Stimulated activated CD4-positive, alpha-beta T cell treated with anti-CD3 and anti-CD28 coated beads, Interleukin-2, amount 100 ng/mL, for 24 hours (primary cell): ENCODE measurements around the gene APOF.
"Not testable (repeated sequence)": the region's sequence is repeated elsewhere in the genome, so short reads cannot be mapped to it uniquely, and the experiment has no call there.

ENCODE experiments used
- DNase-seq, 2 donors: peaks; one replicate each; pipeline ENCODE4 v3.0.0-alpha.2; 2020

Gene APOF, protein sequence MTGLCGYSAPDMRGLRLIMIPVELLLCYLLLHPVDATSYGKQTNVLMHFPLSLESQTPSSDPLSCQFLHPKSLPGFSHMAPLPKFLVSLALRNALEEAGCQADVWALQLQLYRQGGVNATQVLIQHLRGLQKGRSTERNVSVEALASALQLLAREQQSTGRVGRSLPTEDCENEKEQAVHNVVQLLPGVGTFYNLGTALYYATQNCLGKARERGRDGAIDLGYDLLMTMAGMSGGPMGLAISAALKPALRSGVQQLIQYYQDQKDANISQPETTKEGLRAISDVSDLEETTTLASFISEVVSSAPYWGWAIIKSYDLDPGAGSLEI

GRCh38 chr12:56362130-56363059 is at the start of gene APOF:
APOF (minus strand) TSS chr12:56362857; CDS start chr12:56362745, 112 bp downstream.
- no peak for DNase-seq

GRCh38 chr12:56411781-56412639 is 49.4 kb upstream of the APOF start:
- no peak for DNase-seq

- DNase-seq: no peak
These were observed 48.1 kb upstream of the APOF start for GRCh38 chr12:56410768-56411167.

GRCh38 chr12:56408799-56409417 is 46.3 kb upstream of the APOF start:
- no peak for DNase-seq

DNA sequence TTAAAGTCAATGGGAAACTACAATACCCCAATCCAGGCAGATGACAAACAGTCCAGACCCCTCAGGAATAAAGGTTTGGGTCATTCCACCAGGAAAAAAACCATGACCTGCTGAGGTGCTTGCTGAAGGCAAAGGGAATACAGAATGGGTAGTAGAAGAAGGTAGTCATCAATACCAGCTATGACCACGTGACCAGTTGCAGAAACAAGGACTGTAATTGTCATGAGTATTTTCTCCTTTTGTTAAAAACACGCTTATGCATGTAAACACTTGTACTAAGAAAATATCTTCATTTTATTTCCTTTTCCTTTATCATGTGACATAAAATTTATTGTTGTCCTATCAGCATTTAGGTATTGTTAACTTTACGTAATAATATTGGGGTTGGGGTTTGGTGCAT is 41.6 kb upstream of the APOF start:
- not testable (repeated sequence) for DNase-seq

DNA sequence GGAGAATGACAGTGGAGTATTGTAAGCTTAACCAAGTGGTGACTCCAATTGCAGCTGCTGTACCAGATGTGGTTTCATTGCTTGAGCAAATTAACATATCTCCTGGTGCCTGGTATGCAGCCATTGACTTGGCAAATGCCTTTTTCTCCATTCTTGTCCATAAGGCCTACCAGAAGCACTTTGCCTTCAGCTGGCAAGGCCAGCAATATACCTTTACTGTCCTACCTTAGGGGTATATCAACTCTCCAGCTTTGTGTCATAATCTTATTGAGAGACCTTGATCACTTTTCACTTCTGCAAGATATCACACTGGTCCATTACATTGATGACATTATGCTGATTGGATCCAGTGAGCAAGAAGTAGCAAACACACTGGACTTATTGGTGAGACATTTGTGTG is 39.0 kb upstream of the APOF start:
- not testable (repeated sequence) for DNase-seq

GRCh38 chr12:56401125-56401524 is 38.5 kb upstream of the APOF start:
- DNase-seq: not testable (repeated sequence)

DNA sequence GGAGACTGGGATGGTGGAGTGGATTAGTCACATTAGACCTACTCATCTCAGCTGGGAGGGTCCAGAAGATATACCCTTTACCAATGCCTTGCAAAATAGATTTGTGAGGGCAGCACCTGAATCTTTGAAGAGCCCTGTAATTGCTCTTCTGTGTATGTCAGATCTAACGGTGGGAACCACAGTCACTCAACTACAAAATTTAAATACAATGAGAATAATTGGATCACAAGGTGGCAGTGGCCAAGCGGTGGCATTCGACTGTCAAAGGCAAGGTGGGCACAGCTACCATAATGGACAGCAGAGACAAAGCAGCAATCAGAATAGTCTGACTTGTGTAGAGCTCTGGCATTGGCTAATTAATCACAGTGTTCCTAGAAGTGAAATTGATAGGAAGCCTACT is 36.8 kb upstream of the APOF start:
- not testable (repeated sequence) for DNase-seq

- DNase-seq: no peak
These were observed 35.7 kb upstream of the APOF start for GRCh38 chr12:56398324-56398723.

DNA sequence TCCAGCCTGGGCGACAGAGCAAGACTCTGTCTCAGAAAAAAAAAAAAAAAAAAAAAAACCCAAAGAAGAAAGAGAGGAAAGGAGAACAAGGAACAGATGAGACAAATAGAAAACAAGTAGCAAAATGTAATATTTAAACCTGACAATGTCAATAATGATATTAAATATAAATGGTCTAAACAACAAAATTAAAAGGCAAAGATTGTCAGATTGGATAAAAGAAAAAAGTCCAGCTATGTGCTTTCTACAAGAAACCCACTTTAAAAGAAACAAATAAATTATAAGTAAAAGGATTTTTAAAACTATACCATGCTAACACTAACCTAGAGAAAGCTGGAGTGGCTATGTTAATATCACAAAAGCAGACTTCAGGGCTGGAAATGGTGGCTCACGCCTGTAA is 29.7 kb upstream of the APOF start:
- no peak for DNase-seq

- no peak for DNase-seq
These were observed 29.1 kb upstream of the APOF start for GRCh38 chr12:56391721-56392120.

DNA sequence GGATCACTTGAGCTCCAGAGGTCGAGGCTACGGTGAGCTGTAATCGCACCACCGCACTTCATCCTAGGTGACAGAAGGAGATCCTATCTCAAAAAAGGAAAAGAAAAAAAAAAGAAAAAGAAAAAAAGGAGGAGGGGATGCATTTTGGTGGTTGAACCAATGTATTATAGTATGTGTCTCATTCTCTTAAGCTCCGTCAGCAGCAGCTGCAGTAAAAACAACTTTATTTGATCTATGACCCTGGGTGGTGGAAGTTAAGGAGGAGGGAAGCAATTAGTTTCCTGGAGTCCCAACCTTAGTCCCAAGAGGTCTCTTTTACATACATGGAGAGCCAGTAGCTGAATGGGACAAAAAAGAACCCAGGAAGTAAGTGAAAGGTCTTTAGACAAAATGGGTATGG is 26.8 kb upstream of the APOF start:
- no peak for DNase-seq

DNA sequence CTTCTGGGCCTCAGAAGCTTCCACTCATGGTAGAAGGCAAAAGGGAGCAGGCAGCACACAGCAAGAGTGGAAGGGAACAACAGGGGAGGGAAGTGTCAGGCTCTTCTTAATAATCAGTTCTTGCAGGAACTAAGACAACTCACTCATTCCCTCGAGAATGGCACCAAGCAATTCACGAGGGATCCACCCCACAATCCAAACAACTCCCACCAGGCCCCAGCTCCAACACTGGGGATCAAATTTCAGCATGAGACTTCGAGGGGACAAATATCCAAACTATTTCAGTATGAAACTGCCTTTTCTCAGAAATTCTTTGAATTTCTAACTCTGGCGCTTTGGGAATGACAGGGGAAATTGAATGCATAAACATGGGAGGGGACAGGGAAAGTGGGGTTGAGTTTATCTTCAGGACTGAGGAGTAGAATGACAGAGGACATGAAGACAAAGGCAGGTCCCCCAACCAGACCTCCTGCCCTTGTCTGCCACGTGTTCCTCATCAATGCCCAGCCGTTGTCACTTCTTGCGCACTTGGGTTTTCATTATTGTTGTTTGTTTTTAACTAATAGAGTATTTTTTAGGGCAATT is 24.6 kb upstream of the APOF start:
- DNase-seq: no peak

DNA sequence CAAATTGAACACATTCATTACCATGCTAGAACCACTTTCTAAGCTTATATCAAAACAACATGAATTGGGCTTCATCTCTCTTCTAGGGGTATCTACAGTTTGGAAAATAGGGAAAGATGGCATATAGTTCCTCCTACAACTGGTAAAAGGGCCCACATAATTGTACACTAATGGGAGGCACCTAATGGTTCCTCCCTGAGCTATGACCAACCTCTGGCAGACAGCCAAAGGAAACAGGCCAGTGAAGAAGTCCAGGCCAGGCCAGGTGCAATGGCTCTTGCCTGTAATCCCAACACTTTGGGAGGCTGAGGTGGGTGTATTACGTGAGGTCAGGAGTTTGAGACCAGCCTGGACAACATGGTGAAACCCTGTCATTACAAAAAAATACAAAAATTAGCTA is 23.2 kb upstream of the APOF start:
- DNase-seq: no peak

GRCh38 chr12:56382611-56383010 is 20.0 kb upstream of the APOF start:
- no peak for DNase-seq

- DNase-seq: no peak
These were observed 15.3 kb upstream of the APOF start for GRCh38 chr12:56377989-56378316.

DNA sequence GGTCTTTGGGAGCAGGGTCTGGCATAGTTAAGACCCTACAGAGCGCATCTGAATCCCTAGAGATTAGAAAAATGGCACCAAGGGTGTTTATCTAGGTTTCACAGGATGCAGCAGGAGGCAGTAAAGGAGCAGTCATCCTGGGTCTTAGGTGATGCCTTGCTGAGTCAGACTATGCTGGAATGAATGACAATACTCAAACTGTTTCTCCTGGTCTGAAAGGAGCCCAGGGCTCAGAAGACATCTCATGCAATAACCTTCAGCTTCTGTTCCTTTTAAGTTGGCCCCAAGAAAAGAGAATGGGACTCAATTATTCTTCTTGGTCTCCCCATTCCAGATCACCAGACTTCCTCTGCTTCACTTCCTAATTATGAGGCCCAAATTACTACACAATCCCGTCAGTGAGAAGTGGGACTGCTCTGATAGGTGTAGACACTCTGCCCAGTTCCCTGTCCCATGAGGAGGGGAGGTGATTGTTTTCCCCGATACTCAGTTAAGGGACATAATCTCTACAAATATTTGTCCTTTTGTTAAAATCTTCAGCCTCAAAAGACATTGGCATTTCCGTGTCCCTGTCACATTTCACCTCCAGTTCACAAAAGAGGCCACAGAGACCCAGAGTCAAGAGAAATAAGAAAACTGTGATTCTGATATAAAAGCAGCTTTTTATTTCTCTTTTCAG is 14.8 kb upstream of the APOF start:
- DNase-seq: no peak

GRCh38 chr12:56375598-56376434 is 13.2 kb upstream of the APOF start:
- DNase-seq: no peak

DNA sequence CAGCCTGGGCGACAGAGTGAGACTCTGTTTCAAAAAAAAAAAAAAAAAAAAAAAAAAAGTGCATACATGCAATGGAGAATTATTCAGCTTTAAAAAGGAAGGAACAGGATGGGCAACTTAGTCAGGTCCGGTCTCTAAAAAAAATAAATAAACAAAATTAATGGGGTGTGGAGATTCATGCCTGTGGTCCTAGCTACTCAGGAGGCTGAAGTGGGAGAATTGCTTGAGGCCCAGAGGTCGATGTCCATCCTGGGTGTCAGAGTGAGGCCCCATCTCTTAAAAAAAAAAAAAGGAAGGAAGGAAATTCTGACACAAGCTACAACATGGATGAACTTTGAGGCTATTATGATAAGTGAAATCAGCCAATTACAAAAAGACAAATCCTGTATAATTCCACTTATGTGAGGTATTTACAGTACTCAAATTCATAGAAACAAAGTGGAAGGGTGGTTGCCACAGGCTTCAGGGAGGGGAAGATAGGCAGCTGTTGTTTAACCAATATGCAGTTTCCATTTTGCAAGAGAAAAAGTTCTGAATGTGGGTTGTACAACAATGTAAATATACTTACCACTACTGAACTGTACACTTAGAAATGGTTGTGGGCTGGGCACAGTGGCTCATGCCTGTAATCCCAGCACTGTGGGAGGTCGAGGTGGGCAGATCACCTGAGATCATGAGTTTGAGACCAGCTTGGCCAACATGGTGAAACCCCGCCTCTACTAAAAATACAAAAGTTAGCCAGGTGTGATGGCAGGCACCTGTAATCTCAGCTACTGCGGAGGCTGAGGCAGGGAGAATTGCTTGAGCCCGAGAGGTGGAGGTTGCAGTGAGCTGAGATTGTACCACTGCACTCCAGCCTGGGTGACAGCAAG is 12.3 kb upstream of the APOF start:
- no peak for DNase-seq

DNA sequence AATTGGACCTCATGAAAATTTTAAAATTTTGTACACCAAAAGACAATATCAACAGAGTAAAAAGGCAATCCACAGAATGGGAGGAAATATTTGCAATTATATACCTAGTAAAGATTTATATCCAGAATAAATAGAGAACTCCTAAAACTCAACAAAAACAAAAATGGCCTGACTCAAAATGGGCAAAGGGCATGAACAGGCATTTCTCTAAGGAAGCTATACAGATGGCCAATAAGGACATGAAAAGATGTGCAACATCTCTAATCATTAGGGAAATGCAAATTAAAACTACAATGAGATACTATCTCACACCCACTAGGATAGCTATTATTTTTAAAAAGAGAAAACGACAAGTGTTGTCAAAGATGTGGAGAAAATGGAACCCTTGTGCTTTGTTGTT is 10.9 kb upstream of the APOF start:
- no peak for DNase-seq
